ENCODE results near the gene DLGAP4. TPM values are rescaled to one million over a fixed set of nuclear protein-coding genes. Genes with fewer than 3 reads are reported as not detected.

The DLGAP4 gene
- polyA plus RNA-seq, 1 experiment, result 34.9 TPM

DNA sequence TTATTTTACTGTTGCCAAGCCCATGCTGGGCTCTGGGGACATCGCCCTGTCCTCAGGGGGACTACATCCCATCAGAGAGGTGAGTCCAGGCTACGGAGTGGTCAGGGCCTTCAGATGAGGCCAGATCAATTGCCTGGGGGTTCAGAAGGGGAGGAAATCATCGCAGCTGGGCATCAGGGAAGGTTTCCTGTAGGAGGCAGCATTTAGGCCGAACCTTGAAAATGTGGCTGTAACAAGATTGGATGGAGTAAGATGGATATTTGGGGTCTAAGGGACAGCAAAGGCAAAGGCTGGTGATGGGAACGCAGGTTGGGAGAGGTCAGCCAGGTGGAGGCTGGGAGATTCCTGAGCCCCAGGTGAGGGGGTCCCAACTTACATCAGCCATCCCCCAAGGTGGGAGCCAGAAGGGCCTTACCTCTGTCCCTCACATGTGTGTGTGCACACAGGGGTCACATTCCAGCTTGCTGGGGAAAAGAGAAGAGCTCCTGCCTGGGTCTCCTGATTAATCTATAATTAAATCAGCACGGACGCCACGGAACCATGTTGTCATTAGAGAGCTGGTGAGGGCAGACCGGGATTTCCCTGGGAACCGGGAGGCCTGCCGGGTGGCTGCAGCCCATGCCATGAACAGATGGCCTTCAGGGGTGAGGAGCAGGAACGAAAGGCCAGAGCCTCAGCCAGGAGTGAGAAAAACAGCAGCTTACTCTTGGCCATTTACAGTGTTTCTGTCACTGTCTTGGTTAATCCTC lies 30.5 kb upstream of the DLGAP4 start:
- ChIA-PET CTCF (interaction anchor here (0.6 to 0.9 kb wide), 3 partner anchors 55 to 644 kb away, joined by 3 read pairs; no protein-coding TSS in a partner anchor), POLR2A (no interaction called here)
- Histone ChIP-seq H3K36me3 (ENCODE audit: control insufficient read depth, insufficient read depth, low read length) (no peaks in the 10 kb centered on the region), H3K4me3 (ENCODE audit: low read depth, low read length) (no peak overlapping the region), H3K27me3 (ENCODE audit: control insufficient read depth, insufficient read depth, low read length) (peaks cover 23% of the 10 kb centered on the region)
- TF ChIP-seq CTCF (IDR thresholded peaks at IDR 0.05; ENCODE audit: insufficient read depth, low read depth, low read length), result no peak
- DNase-seq (ENCODE audit: low read depth), result no peak

- DNase-seq (ENCODE audit: low read depth), result no peak
- Histone ChIP-seq H3K36me3 (ENCODE audit: control insufficient read depth, insufficient read depth, low read length) (no peaks in the 10 kb centered on the region), H3K4me3 (ENCODE audit: low read depth, low read length) (no peak overlapping the region), H3K27me3 (ENCODE audit: control insufficient read depth, insufficient read depth, low read length) (peaks cover 21% of the 10 kb centered on the region)
- ChIA-PET CTCF (no interaction called here), POLR2A (no interaction called here)
- no peak for TF ChIP-seq CTCF (IDR thresholded peaks at IDR 0.05; ENCODE audit: insufficient read depth, low read depth, low read length)
These were observed 28.6 kb upstream of the DLGAP4 start for GRCh38 chr20:36277546-36277945.

GRCh38 chr20:36279362-36279761 lies 26.8 kb upstream of the DLGAP4 start:
- TF ChIP-seq CTCF (IDR thresholded peaks at IDR 0.05; ENCODE audit: insufficient read depth, low read depth, low read length), result no peak
- no peak for DNase-seq (ENCODE audit: low read depth)
- no peaks in the 10 kb centered on the region for H3K36me3 ChIP-seq (ENCODE audit: control insufficient read depth, insufficient read depth, low read length)
- H3K27me3 ChIP-seq (ENCODE audit: control insufficient read depth, insufficient read depth, low read length), result peaks cover 16% of the 10 kb centered on the region
- H3K4me3 ChIP-seq (ENCODE audit: low read depth, low read length), result no peak overlapping the region
- ChIA-PET POLR2A (no interaction called here), CTCF (no interaction called here)

DNA sequence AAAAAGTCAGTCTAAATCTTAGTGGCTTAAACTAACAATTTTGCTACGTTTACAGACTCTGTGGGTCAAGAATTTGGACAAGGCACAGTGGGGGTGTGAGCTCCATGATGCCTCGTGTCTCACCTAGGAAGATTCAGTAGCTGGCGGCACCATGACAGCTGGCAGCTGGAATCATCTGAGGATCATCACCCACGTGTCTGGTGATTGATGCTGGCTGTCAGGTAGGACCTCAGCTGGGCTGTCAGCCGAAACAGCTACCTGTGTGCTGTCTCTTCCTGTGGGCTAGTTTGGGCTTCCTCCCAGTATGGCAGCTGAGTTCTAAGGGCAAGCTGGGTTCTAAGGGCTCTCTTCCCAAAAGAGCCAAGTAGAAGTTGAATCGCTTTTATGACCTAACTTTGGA lies 26.4 kb upstream of the DLGAP4 start:
- no peak for DNase-seq (ENCODE audit: low read depth)
- Histone ChIP-seq H3K4me3 (ENCODE audit: low read depth, low read length) (no peak overlapping the region), H3K36me3 (ENCODE audit: control insufficient read depth, insufficient read depth, low read length) (no peaks in the 10 kb centered on the region), H3K27me3 (ENCODE audit: control insufficient read depth, insufficient read depth, low read length) (peaks cover 13% of the 10 kb centered on the region)
- CTCF ChIA-PET, result no interaction called here
- no peak for TF ChIP-seq CTCF (IDR thresholded peaks at IDR 0.05; ENCODE audit: insufficient read depth, low read depth, low read length)
- POLR2A ChIA-PET, result no interaction called here

GRCh38 chr20:36281785-36282380 lies 24.3 kb upstream of the DLGAP4 start:
- CTCF ChIA-PET, result interaction anchor here (1.2 to 1.7 kb wide), 2 partner anchors 8 to 157 kb away, joined by 3 to 7 read pairs; no protein-coding TSS in a partner anchor
- H3K27me3 ChIP-seq (ENCODE audit: control insufficient read depth, insufficient read depth, low read length), result peaks cover 12% of the 10 kb centered on the region
- no peak for TF ChIP-seq CTCF (IDR thresholded peaks at IDR 0.05; ENCODE audit: insufficient read depth, low read depth, low read length)
- no peaks in the 10 kb centered on the region for H3K36me3 ChIP-seq (ENCODE audit: control insufficient read depth, insufficient read depth, low read length)
- POLR2A ChIA-PET, result no interaction called here
- H3K4me3 ChIP-seq (ENCODE audit: low read depth, low read length), result no peak overlapping the region
- no peak for DNase-seq (ENCODE audit: low read depth)
